Measurements from ENCODE around the gene RAP1B. TPM values are rescaled to one million over a fixed set of nuclear protein-coding genes. Genes with fewer than 3 reads are reported as not detected.
"Not testable (repeated sequence)": the region's sequence is repeated elsewhere in the genome, so short reads cannot be mapped to it uniquely, and the experiment has no call there.

RAP1B gene
- total RNA-seq, 1 donor from 2014 or later = 252 TPM

DNA sequence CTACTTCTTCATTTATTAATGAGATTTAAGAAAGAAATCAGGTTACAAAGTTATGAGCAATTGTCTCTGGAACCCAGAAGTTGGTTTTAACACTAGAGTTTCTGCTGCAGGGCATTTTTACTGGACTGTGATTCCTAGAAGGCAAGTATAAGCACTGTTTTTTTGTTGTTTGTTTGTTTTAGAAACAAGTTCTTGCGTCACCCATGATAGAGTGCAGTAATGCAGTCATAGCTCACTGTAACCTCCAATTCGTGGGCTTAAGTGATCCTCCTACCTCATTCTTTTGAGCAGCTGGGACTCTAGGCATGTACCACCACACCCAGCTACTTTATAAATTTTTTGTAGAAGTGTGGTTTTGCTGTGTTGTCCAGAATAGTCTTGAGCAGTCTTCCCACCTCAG lies 25.6 kb downstream of the RAP1B start:
- Mint-ChIP-seq H3K9me3 (no peaks in the 10 kb centered on the region), H3K27ac (no peak overlapping the region), H3K4me1 (peaks cover 3% of the 10 kb centered on the region), H3K27me3 (ENCODE audit: insufficient read depth, low read depth) (no peaks in the 10 kb centered on the region), H3K4me3 (no peak overlapping the region), H3K36me3 (no peaks in the 10 kb centered on the region)
- no peaks in the 10 kb centered on the region for H3F3A ChIP-seq (ENCODE audit: low read depth)
- H3K36me3 ChIP-seq = no peaks in the 10 kb centered on the region
- H3K4me3 ChIP-seq = no peak overlapping the region
- no peak for DNase-seq (ENCODE audit: low spot score)
- H3K4me1 ChIP-seq = peaks cover 10% of the 10 kb centered on the region
- H3K4me2 ChIP-seq = no peak overlapping the region
- TF ChIP-seq, protein P1, sequence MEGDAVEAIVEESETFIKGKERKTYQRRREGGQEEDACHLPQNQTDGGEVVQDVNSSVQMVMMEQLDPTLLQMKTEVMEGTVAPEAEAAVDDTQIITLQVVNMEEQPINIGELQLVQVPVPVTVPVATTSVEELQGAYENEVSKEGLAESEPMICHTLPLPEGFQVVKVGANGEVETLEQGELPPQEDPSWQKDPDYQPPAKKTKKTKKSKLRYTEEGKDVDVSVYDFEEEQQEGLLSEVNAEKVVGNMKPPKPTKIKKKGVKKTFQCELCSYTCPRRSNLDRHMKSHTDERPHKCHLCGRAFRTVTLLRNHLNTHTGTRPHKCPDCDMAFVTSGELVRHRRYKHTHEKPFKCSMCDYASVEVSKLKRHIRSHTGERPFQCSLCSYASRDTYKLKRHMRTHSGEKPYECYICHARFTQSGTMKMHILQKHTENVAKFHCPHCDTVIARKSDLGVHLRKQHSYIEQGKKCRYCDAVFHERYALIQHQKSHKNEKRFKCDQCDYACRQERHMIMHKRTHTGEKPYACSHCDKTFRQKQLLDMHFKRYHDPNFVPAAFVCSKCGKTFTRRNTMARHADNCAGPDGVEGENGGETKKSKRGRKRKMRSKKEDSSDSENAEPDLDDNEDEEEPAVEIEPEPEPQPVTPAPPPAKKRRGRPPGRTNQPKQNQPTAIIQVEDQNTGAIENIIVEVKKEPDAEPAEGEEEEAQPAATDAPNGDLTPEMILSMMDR (IDR thresholded peaks at IDR 0.05) = no peak
- H4K20me1 ChIP-seq (ENCODE audit: low read depth) = peaks cover 56% of the 10 kb centered on the region
- H3K27me3 ChIP-seq = no peaks in the 10 kb centered on the region
- no peak overlapping the region for H3K27ac ChIP-seq
- no peaks in the 10 kb centered on the region for H3K9me3 ChIP-seq (ENCODE audit: low read depth)
- H3K79me2 ChIP-seq (ENCODE audit: low read depth) = peaks cover 100% of the 10 kb centered on the region
- no peak overlapping the region for H2AFZ ChIP-seq (replicated peaks)
- H3K9ac ChIP-seq = no peak overlapping the region

GRCh38 chr12:68637439-68637838 lies 26.7 kb downstream of the RAP1B start:
- not testable (repeated sequence) for H3K27ac ChIP-seq; DNase-seq (ENCODE audit: low spot score); H3K4me2 ChIP-seq; H3K9me3 Mint-ChIP-seq; H3K9me3 ChIP-seq (ENCODE audit: low read depth); H3K4me1 Mint-ChIP-seq; H3K4me3 Mint-ChIP-seq; H3K36me3 ChIP-seq; H3K27me3 ChIP-seq; H3K27ac Mint-ChIP-seq; H2AFZ ChIP-seq (replicated peaks); H3K36me3 Mint-ChIP-seq; H3K27me3 Mint-ChIP-seq (ENCODE audit: insufficient read depth, low read depth); H3F3A ChIP-seq (ENCODE audit: low read depth); H3K9ac ChIP-seq; H3K4me3 ChIP-seq
- Histone ChIP-seq H3K4me1 (peaks cover 10% of the 10 kb centered on the region), H3K79me2 (ENCODE audit: low read depth) (peaks cover 100% of the 10 kb centered on the region), H4K20me1 (ENCODE audit: low read depth) (peaks cover 50% of the 10 kb centered on the region)

GRCh38 chr12:68638171-68638570 lies 27.5 kb downstream of the RAP1B start:
- Histone ChIP-seq H4K20me1 (ENCODE audit: low read depth) (peaks cover 42% of the 10 kb centered on the region), H3K79me2 (ENCODE audit: low read depth) (peaks cover 100% of the 10 kb centered on the region), H3K4me3 (no peak overlapping the region), H3K27me3 (no peaks in the 10 kb centered on the region), H3K4me2 (no peak overlapping the region), H3F3A (ENCODE audit: low read depth) (no peaks in the 10 kb centered on the region), H3K27ac (no peak overlapping the region), H3K9ac (no peak overlapping the region), H3K36me3 (no peaks in the 10 kb centered on the region), H2AFZ (replicated peaks) (no peak overlapping the region), H3K4me1 (peaks cover 10% of the 10 kb centered on the region), H3K9me3 (ENCODE audit: low read depth) (no peaks in the 10 kb centered on the region)
- DNase-seq (ENCODE audit: low spot score) = no peak
- no peaks in the 10 kb centered on the region for H3K9me3 Mint-ChIP-seq
- peaks cover 3% of the 10 kb centered on the region for H3K4me1 Mint-ChIP-seq
- peaks cover 10% of the 10 kb centered on the region for H3K36me3 Mint-ChIP-seq
- no peaks in the 10 kb centered on the region for H3K27me3 Mint-ChIP-seq (ENCODE audit: insufficient read depth, low read depth)
- TF ChIP-seq EZH2 (IDR thresholded peaks at IDR 0.05) (no peak), EZH2phosphoT487 (IDR thresholded peaks at IDR 0.05) (no peak)
- TF ChIP-seq, protein P1 (IDR thresholded peaks at IDR 0.05) = no peak
- no peak overlapping the region for H3K27ac Mint-ChIP-seq
- H3K4me3 Mint-ChIP-seq = no peak overlapping the region

DNA sequence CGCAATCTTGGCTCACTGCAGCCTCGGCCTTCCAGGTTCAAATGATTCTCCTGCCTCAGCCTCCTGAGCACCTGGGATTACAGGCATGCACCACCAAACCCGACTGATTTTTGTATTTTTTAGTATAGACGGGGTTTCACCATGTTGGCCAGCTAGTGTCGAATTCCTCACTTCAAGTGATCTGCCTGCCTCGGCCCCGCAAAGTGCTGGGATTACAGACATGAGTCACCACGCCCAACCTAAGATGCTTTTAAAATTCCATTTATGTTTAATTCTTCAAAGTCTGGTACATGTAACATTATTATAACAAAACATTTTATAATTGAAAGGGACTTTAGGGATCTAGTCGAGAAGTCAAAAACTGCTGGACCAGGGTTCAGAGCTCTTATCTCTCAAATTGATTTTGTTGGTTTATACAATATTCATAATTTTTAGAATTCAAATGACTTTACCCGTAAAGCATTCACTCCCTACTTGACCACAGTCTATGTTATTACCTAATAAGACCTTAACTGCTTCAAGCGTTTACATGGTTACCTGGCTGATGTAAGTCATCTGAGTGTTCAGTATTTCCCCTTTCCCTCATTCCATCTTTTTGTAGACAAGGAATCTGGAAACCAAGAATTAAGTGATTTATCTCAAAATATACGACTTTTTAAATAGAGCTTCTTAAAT lies 28.2 kb downstream of the RAP1B start:
- H2AFZ ChIP-seq (replicated peaks) = no peak overlapping the region
- no peak overlapping the region for H3K4me3 Mint-ChIP-seq
- H3K4me2 ChIP-seq = no peak overlapping the region
- no peaks in the 10 kb centered on the region for H3K9me3 ChIP-seq (ENCODE audit: low read depth)
- H3K27ac ChIP-seq = no peak overlapping the region
- H4K20me1 ChIP-seq (ENCODE audit: low read depth) = peaks cover 35% of the 10 kb centered on the region
- H3K4me3 ChIP-seq = no peak overlapping the region
- no peaks in the 10 kb centered on the region for H3F3A ChIP-seq (ENCODE audit: low read depth)
- peaks cover 100% of the 10 kb centered on the region for H3K79me2 ChIP-seq (ENCODE audit: low read depth)
- peaks cover 11% of the 10 kb centered on the region for H3K36me3 Mint-ChIP-seq
- no peaks in the 10 kb centered on the region for H3K27me3 Mint-ChIP-seq (ENCODE audit: insufficient read depth, low read depth)
- no peak for DNase-seq (ENCODE audit: low spot score)
- no peaks in the 10 kb centered on the region for H3K36me3 ChIP-seq
- no peak overlapping the region for H3K27ac Mint-ChIP-seq
- TF ChIP-seq EZH2phosphoT487 (IDR thresholded peaks at IDR 0.05) = no peak
- TF ChIP-seq, protein P1 (IDR thresholded peaks at IDR 0.05) = no peak
- TF ChIP-seq EZH2 (IDR thresholded peaks at IDR 0.05) = no peak
- H3K9me3 Mint-ChIP-seq = no peaks in the 10 kb centered on the region
- no peaks in the 10 kb centered on the region for H3K27me3 ChIP-seq
- peaks cover 9% of the 10 kb centered on the region for H3K4me1 ChIP-seq
- peaks cover under 1% of the 10 kb centered on the region for H3K4me1 Mint-ChIP-seq
- no peak overlapping the region for H3K9ac ChIP-seq
